Amniotic stem cell (primary cell): ENCODE results near the gene ASB5.

Source experiments
- DNase-seq: peaks from one replicate; lab custom pipeline; 2025; lab: John Stamatoyannopoulos, UW

The ASB5 gene

DNA sequence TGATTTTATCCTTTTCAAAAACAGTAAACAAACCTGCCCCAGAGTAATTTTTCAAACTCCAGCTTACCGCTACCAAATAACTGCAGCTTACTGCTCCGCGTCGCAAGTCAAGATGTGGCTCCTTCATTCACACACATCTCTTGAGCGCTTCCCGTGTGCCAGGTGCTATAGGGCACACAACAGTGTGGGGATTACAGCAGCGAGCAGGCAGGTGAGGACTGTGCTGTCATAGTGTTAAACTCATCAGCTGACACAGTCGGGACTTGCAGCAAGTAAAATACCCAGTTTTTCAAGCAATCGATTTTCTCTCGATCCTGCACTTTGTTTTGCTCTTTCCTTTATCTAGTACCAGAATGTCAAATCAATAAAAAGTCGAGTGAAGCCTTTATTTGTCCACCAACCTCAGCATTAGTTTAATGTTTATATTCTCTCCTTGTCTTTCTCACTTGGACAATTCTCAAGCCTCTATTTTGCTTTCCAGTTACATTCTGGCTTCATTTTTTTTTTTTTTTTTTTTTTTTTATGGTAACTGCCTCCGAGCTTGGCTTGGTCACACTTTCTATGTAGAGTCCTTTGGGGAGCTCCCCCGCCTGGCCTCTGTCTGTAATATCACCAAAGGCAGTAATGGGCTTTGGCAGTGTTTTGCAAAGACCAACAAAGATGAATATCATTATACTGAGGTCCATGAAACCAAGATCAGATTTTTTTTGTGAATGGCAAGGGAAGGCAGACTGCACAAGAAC, 8.3 kb upstream of the ASB5 start:
- DNase-seq: peak; percentile 51

DNA sequence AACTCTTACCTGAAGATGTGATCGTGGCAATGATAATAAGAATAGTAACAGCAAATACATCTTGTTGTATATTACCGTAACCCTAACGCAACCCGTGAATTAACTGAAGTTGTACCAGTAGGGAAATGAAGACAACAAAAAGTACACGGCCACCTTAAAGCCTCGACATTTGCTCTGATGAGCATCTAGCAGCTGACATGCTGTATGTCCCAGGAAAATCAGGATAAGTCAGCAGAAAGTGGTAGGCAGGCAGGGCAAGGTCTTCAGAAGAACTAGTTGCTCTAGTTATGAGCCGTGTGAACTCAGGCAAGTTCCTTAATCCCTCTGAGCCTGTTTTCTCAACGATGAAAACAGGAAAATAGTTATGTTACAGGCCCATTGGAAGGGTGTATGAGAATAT, 7.7 kb upstream of the ASB5 start:
- no peak for DNase-seq

DNA sequence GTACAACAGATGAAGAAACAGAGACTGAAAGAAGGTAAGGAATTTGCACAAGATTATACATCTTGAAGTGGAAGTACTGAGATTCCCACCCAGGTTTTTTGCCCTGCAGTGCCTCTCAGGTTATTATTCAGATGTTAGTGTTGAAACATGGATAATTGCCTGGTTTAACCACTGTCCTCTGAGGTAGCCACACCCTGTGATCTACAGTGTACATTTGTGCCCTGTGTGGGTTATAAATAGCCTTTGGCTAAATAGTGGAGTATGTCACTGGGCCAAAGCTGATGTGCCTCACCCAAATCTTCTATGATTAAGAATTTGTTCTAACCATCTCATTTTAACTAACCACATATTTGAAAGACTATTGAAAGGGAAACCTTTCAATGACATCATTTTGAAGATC, 5.4 kb upstream of the ASB5 start:
- DNase-seq: peak; percentile 12

DNA sequence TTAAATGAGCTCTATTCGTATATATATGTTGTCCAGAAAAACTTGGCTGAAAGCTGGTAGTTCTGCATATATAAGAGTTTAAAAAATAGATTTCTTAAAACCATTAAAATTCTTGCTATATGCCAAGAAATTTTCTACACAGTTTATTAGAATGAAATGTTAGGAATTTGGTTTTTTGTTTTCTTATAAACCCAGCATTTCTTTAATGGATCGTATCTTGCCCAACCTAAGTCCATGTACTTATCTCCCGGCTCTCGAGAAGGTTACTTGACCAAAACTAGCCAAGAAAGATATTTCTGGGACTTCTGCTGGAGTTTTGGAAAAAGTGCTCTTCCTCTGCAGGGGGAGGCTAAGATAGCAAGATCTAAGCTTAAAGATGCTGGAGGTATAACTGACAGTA, 4.7 kb upstream of the ASB5 start:
- DNase-seq: no peak

DNA sequence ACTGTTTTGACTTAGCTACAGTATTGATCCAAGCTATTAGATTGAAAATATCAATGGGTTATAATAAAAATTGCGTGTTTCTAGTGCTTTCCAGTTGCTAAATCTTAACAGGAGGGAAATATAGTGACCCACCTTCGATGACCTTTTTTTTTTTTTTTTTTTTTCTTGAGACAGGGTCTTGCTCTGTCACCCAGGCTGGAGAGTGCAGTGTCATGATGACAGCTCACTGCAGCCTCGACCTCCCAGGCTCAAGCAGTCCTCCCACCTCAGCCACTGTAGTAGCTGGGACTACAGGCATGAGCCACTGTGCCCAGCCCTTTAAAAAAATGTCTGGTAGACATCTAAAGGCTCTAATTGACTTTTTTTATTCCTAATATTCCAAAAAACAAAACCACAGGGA, 3.8 kb upstream of the ASB5 start:
- DNase-seq: no peak

DNA sequence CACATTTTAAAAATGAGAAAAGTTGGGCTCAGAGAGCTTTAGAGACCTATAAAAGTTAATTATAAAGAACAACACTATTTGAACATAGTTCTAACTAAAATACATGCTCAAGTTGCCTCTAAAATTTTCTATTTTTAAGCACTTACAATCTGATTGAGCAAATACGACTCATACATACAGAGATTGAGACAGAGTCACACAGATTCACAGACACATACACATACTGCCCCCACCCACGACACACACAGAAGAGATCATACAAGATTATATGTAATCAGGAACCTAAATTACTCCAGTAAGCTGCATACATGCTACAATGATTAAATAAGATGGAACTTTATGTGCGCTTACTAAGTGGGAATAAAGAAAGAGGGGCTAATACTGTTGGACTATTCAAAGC, 2.7 kb upstream of the ASB5 start:
- no peak for DNase-seq

DNA sequence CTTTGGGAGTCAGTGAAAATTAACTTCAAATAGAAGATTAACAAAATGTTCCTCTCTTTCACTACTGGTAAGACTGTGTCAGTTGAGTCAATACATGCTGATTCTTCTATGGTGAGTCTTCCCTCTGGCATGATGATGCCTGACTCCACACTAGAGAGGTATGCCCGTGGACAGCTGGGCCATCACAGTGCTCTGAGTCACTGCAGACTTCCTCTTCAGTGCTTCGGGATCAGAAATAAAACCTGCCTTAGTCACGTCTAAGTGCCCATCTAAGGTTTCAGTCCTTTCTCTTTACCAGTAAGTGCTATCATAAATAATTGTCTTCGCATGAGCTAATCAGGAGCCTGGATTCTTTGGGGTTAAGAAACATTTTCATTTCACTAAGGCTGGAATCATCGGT, 1.6 kb upstream of the ASB5 start:
- DNase-seq: peak; percentile 98

DNA sequence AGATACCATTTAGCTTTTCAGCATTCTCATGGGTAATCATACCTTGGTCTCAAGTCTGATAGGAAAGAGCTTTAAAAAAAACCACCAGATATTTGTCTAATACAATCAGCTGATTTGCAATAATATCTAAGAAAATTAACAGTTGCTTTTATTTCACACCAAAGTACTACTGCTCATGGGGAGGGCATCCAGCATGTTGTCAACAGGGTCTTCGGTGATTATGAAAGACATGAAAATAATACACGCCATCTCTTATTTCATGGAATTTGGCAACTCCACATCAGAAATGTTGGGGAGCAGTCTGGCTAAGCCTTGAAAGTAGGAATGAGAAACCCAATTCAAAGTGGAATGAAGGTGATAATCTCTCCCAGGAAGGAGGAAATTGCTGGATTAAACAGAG, 3.0 kb downstream of the ASB5 start:
- no peak for DNase-seq

DNA sequence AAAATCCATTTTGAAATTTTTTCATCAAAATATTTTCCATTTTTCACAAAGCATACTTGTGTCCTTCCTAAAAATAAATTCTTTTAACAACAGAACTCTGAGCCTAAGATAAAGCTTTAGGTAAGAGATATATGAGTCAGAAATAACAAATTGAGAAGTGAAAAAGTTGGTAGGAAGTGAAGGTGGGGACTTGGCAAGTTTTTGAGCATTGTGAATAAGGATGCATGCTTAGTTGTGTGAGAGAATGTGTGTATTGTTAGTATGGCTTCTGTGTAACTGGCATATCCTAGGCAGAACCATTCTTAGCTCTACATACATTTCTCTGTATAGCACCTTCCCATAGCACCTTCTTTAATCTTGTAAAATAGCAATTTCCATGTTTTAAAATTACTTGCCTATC, 6.8 kb downstream of the ASB5 start:
- DNase-seq: no peak

DNA sequence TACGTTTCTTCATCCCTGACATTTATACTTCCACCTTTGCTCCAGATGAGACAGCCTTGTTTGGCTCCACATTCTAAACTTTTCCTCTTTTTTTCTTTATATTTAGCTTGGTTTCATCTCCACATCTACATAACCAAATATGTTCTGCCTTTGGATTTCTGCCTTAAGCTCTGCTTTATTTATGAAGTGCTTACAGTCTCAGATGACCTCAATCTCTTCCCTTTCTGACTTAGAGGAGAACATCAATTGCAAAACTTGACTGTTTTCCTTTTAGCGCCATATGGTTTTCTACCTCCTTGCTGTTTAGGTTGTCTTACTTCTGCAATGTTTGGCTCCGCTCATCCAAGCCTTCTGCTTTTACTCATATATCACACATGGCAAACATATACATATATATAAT, 7.5 kb downstream of the ASB5 start:
- no peak for DNase-seq

DNA sequence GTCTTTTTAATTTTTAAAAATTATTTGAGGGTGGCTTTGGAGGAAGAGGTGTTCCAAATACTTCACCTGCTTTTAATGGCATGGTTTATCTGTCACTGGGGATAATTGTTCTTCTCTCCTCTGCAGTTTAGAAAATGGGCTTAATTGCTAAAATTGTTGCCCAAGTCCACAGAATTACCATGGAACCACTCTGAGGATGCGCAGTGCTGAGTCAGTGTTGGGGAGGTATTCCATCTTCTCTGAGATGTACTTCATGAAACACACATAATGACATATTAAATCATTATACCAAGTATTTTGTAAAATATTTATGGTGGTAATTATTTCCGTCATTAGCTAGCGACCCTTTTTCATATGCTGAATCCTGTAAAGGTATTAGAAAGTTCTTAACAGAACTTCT, 8.0 kb downstream of the ASB5 start:
- DNase-seq: no peak

DNA sequence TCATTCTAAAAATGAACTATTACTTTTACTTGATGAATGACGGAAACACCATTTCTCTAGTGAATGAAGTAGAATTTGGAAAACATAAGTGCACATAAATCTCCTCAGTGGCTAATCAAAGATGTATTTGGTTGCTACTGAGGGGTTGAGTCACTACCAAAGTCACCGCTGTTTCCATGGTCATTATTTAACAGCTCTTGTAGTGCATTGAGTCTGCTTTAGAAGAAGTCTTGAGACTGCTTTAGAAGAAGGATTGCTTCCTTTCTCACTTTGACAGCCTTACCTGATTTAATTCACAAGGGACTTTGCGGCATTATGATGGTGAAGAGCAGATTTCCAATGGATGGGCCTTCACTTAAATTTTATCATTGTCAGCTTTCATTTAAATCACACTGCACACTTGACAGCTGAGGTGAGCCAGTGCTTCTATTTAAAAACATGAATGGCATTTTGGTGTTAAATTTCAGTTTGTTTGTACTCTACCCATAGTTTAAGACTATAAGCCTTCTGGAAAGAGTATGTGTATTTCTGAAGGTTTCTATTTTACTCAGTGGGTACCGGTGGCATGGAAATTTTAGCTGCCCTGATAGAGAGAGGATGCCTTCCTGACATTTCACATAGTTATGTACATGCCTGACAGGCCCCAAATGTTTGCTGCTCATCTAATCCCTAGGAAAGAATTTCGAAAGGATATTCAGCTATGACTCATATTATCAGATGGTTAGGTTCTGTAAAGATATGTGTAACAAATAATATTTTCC, 9.5 kb downstream of the ASB5 start:
- peak; percentile 34 for DNase-seq

DNA sequence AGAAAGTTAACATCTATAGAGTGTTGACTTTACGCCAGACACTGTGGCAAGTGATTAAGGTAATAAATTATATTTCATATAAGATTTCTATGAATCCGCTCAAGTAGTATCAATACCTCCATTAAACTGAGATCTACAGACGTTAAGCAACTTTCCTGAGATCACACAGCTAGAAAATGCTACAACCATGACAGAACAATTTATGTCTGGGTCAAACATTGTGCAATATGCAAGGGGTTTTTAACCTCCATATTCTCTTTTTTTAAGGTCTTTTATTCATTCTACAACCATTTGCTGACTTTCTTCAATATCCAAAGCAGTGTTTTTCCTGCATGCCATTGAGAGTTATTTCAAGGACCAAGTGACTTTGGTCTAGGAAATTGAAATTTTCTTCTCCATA, 10.9 kb downstream of the ASB5 start:
- no peak for DNase-seq

DNA sequence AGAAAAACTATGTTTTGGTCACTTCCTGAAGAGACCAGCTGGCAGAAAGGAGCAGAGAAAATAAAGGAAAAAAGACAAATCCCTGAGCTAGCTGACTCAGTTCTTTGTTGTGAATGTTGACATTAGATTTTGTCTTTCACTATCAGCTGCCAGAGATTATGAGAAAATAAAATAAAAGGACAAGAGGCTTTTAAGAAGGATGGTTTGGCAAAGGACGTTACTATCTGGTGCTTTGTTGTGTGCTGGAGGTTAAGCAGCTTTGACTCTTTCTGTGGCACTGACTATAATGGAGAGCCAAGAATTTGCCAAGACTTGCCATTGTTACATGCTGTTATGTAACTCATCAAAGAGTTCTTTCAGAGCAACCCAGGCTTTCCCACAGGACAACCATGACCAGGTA, 12.1 kb downstream of the ASB5 start:
- DNase-seq: no peak

DNA sequence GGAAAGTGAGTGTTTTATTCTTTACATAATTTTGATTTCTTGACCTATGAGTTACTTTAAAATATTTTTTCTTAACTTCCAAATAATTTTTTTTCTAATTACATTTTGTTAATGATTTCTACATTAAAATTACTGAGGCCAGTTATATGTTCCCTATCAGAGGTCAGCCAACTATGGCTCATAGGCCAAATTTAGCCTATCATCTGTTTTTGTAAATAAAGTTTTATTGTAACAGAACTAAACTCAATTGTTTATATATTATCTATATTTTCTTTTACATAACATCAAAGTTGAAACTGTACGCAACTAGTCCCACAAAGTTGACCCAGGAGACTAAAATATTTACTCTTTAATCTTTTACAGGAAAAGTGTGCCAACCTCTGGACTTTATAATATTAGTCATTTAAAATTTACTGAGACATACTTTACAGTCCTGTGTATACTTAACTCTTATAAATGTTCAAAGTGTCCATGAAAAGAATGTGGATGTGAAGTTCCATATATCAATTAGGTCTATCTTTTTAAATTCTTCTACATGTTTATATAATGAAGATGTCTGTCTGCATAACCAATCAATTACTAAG, 26.2 kb downstream of the ASB5 start:
- no peak for DNase-seq

DNA sequence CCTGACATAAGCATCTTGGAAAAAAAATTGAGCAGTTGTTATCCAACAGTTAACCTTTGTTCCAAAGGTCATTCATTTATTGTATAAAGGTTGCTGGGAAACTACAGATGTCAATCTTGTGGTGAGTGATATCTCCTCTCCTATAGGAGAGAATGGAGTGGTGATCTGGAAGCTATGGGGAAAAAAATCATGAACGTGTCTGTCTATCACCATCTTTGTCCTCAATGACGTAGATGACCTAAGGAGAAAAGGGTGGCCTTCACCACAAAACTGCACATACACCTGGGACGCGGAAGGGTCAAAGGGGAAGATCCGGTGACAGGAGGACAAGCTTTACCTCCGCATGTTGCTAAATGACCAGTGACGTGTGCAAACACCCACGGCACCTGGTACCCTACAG, 27.3 kb downstream of the ASB5 start:
- no peak for DNase-seq

DNA sequence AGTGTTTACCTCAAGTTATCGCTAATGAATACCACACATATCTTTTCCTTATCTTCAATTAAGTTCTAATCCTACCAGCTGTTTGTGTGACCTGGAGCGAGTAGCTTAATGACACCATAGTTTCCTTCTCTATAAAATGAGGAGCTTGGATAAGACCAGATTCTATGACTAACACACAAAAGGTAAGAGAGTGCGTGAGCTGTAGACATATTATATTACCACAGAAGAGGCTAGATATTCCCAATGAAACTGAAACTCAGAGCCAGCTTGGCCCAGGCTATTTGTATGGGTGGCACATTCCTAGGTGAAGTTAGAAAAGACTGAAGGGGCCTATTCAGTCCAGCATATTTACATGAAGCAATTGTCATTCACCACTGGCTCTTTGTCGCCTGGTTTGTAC, 30.2 kb downstream of the ASB5 start:
- DNase-seq: no peak

DNA sequence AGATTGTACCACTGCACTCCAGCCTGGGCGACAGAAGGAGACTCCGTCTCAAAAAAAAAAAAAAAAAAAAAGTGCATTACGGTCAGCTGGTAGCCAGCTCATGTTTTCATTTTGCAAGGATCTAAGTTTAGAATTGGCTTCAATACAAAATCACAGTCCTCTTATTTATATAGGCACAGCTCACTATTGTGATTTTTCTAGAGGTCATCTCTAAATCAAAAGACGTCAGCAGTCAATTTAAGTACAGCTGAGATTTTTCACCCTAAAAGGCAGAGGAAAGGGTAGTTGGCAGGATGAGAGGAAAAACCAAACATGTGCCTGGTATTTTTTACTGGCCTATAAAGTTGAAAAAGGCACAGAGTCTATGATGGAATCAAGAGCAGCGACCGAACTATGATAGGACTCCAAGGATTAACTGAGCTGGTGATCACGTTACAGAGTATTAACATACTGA, 30.8 kb downstream of the ASB5 start:
- DNase-seq: peak; percentile 76

DNA sequence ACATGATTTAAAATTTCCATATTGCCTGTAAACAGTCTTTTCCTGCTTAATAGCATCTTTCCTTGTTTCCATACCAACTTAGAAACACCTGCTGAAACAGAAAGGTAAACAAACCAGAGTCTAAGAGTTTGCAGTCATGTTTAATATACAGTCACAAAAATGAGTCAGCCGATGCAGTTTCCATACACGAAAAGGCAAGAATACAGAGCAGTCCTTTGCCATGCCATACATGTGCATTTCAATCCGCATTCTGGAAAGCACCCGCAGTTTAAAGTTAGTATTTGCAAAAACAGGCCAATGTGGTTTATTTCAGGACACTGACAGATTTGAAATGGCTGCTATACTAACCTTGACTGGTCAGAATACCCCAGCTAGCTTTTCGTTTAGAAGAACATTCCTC, 32.1 kb downstream of the ASB5 start:
- no peak for DNase-seq

DNA sequence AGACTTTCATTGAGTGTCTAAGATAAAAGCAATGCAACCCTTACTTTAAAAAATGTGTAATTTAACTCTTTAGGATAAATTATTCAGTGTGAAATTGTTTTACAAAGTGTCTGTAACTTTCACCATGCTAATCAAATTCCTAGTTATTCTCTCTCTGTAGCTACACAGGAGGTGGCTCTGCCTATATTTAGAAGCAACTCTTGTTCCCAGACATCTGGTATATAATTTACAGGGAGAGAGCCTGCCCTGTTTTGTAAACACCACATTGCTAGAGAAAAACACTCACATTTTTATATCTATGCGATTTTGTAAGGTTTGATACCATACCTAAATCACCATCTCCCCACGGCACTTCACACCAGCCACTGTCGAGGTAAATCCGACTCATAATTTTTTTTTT, 38.2 kb downstream of the ASB5 start:
- DNase-seq: no peak

DNA sequence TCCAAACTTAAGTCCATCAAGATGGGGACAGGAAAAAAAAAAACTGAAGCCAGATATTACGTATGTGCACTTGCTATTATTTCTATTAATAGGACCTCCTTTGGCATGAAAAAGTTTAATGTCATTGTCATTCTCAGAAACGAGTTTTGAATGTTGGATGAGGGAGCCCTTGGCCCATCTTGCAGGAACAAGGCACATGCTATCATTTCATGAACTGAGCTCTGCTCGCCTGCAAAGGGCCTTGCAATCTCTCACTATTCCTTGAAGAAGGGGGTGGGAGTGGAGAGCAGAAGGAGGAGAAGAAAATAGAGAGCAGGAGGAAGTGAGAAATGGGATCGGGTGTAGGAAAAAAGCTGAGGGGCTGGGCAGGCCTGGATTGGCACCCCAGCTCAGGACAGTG, 39.4 kb downstream of the ASB5 start:
- no peak for DNase-seq

DNA sequence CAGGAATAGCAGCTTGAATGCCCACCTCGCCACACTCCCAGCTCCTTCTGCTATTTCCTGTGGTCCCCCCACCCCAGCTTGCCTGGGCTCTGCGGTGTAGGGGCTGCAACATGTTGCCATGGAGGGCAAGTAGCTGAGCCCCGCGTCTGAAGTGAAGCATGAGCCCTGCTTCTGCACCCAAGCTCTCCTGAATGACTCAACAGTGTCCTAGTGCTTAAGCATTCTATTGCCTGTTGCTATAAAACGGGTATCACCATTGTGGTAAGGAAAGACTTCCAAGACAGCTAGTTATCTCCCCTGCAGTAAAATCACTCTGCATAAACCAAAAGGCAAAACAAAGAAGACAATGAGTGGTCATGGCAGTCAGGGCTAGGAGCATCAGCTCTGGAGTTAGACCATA, 42.3 kb downstream of the ASB5 start:
- DNase-seq: no peak

DNA sequence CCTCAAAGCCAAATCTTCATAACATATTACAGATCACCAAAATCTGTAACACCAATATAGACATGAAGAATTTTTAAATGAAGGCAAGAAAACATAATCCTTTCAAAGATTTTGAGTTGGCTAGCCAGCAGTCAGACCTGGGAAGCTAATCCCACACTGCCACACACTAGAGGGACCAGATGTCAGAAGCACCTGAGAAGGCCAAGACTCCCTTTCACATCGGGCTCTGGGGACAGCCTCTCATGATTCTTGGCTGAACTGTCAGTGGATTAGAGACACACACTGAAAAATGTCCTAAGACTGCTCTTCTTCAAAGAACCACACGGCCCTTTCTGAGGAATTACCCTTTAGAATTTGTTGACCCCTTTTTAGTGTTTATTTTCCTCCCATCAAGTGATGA, 45.5 kb downstream of the ASB5 start:
- DNase-seq: no peak
